Vagina (tissue), 2 donors: ENCODE measurements around the gene CHST12. TPM values are rescaled to one million over a fixed set of nuclear protein-coding genes. Genes with fewer than 3 reads are reported as not detected.
A peak's percentile ranks its signal among the peaks of the same experiment; 100 is the strongest.

Source experiments
- DNase-seq, 2 donors: peaks; one replicate each; pipeline ENCODE4 v3.0.0-alpha.2; 2017; ENCODE audit errors: extremely low spot score in 2 of 2
- H3K27ac ChIP-seq: fragments of 200-600 bp; sonication (generic); one replicate; pipeline ENCODE4 v1.5.1; 2019
- H3K27me3 ChIP-seq: fragments of 200-600 bp; sonication (generic); one replicate; pipeline ENCODE4 v1.5.1; 2019
- H3K36me3 ChIP-seq, 2 donors: fragments of 200-600 bp; sonication (generic); one replicate each; pipeline ENCODE4 v1.5.1; 2017 to 2019
- H3K4me1 ChIP-seq: fragments of 200-600 bp; sonication (generic); one replicate; pipeline ENCODE4 v1.5.1; 2019
- H3K4me3 ChIP-seq, 2 donors: fragments of 200-600 bp; sonication (generic); 1 replicate in 1 of 2; 2 replicates in 1 of 2; pipeline ENCODE4 v1.5.1; 2016 to 2019
- H3K9me3 ChIP-seq: fragments of 200-600 bp; sonication (generic); one replicate; pipeline ENCODE4 v1.5.1; 2019
- POLR2A ChIP-seq, 2 donors: fragments of 450-650 bp; IDR thresholded peaks; one replicate each; pipeline ENCODE4 v1.6.1; 2017; ENCODE audit warnings: antibody characterized with exemption in 2 of 2, mild to moderate bottlenecking in 2 of 2, moderate library complexity in 2 of 2
- POLR2AphosphoS5 ChIP-seq, 2 donors: sonication (generic); formaldehyde crosslinking; IDR thresholded peaks; one replicate each; pipeline ENCODE4 v1.9.0; 2017; ENCODE audit warnings: antibody characterized with exemption in 2 of 2, mild to moderate bottlenecking in 2 of 2, low read depth in 1 of 2; ENCODE audit not compliant: insufficient read depth in 1 of 2
- intact Hi-C: fragments of 100-400 bp; cut with DNase I; formaldehyde crosslinking; loops from one replicate; pipeline ENCODE4 v1.15.1; 2023
- total RNA-seq: library from RNA; depleted of rRNA; stranded (reverse); fragments of >200 nt; gene quantifications from one replicate; pipeline ENCODE4 v1.2.3, GENCODE V29; 2016
- TF ChIP-seq, protein P1 (sequence below), 3 experiments: fragments of 450-650 bp in 2 of 3; fragments of 200-600 bp in 1 of 3; sonication (generic) in 1 of 3; IDR thresholded peaks; one replicate each; pipeline ENCODE4 v1.5.1; 2017 to 2019; ENCODE audit warnings: antibody characterized with exemption in 3 of 3, mild to moderate bottlenecking in 2 of 3, moderate library complexity in 2 of 3

CHST12 gene
- total RNA-seq, 1 donor from 2014 or later: 26.3 TPM

DNA sequence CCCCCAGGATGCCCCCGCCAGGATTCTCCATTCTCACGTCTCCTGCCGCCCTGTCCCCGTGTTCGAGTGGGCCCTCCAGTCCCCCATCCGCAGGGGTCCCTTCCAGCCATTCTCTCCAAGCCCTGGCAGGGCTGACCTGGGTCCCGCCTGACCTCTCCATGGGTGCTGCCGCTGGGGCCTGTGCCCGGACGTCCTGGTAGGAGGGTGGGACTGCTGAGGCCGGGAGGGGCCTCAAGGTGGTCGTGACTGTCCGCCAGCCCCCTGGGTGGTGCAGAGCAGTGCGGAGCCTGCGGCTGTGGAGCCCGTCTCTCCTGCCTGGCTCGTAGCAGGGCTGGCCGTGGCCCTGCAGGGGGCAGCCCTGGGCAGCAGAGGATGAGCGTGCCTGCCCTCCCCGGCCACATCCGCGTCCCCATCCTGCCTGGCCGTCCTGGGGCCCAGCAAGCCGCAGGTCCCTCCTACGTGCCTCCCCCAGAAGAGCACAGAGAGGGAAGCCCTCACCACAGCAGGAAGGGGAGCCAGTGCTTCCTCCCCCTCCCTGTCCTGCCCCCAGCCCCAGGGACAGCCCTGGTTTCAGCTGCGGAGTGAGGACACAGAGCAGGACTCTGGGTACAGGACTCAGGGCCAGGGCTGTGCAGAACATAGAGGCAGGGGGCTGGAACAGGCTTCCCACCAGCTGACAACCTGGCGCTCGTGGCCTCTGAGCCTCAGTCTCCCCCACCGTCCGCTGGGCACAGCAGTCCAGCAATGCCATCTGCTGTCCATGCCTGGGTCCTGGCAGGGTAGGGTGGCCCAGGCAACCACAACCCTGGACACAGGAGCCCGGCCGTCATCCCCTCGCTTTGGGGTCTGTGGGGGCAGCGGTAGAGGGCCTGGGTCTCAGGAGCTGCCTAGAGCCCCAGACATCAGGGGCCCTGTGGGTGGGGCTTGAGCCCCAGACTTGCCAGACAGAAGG lies 74.3 kb downstream of the CHST12 start:
- no peak overlapping the region for H3K4me3 ChIP-seq
- H3K36me3 ChIP-seq: no peaks in the 10 kb centered on the region
- H3K9me3 ChIP-seq: no peaks in the 10 kb centered on the region
- H3K27ac ChIP-seq: no peak overlapping the region
- peaks cover 15% of the 10 kb centered on the region for H3K4me1 ChIP-seq
- intact Hi-C loops: loop anchor here (5.0 to 10.0 kb wide), 2 partner anchors 80 to 207 kb away; partner anchors contain the start of genes AMZ1, BRAT1 and IQCE
- TF ChIP-seq, protein P1, sequence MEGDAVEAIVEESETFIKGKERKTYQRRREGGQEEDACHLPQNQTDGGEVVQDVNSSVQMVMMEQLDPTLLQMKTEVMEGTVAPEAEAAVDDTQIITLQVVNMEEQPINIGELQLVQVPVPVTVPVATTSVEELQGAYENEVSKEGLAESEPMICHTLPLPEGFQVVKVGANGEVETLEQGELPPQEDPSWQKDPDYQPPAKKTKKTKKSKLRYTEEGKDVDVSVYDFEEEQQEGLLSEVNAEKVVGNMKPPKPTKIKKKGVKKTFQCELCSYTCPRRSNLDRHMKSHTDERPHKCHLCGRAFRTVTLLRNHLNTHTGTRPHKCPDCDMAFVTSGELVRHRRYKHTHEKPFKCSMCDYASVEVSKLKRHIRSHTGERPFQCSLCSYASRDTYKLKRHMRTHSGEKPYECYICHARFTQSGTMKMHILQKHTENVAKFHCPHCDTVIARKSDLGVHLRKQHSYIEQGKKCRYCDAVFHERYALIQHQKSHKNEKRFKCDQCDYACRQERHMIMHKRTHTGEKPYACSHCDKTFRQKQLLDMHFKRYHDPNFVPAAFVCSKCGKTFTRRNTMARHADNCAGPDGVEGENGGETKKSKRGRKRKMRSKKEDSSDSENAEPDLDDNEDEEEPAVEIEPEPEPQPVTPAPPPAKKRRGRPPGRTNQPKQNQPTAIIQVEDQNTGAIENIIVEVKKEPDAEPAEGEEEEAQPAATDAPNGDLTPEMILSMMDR (IDR thresholded peaks at IDR 0.05): peak; percentile 46 to 73 (median 71)
- no peak for TF ChIP-seq POLR2A (IDR thresholded peaks at IDR 0.05)
- no peaks in the 10 kb centered on the region for H3K27me3 ChIP-seq
- DNase-seq: no peak

DNA sequence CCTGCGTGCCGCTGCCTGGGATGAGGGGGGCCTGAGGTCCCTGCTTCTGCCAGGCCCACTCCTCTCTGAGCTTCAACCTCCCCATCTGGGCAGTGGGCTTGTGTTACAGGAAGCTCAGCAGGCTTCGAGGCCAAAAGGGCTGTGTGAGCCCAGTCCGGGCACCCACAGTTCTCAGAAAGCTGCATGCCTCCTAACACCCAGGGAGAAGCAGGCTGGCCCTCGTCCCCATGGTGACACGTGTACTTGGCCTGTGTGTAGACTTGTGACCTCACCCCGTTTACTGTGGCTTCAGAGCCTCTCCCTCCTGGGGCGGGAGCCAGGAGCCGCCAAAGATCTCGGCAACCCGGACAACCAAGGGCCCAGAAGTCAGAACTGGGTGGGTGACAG lies 75.0 kb downstream of the CHST12 start:
- DNase-seq: no peak
- H3K9me3 ChIP-seq: no peaks in the 10 kb centered on the region
- H3K27ac ChIP-seq: no peak overlapping the region
- TF ChIP-seq POLR2AphosphoS5 (IDR thresholded peaks at IDR 0.05; ENCODE audit: insufficient read depth in 1 of 2, low read depth in 1 of 2) (no peak), POLR2A (IDR thresholded peaks at IDR 0.05) (no peak)
- TF ChIP-seq, protein P1 (IDR thresholded peaks at IDR 0.05): no peak
- H3K4me3 ChIP-seq: no peak overlapping the region
- peaks cover 15% of the 10 kb centered on the region for H3K4me1 ChIP-seq
- H3K27me3 ChIP-seq: no peaks in the 10 kb centered on the region
- no peaks in the 10 kb centered on the region for H3K36me3 ChIP-seq
- intact Hi-C loops: loop anchor here (5.0 to 10.0 kb wide), 2 partner anchors 79 to 206 kb away; partner anchors contain the start of genes AMZ1, BRAT1 and IQCE

DNA sequence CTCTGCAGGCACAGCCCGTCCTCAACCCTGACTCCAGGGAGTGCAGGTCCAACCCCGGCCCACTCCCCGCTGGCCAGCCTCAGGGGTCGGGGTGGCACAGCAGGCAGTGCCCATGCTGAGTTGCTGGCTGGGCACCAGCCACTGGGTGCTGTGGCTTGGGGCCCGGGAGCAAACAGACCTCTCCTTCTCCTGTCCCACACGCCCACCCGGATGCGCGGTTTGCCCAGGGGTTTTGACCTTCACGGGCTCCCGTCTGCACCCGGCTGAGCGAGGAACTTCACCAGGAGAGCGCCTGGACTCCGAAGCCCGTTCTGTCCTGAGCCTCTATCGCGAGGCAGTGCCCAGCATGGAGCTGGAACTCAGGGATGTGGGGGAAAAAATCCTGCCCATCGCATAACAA lies 75.4 kb downstream of the CHST12 start:
- DNase-seq: no peak
- intact Hi-C loops: loop anchor here (5.0 to 10.0 kb wide), 2 partner anchors 79 to 206 kb away; partner anchors contain the start of genes AMZ1, BRAT1 and IQCE
- no peaks in the 10 kb centered on the region for H3K27me3 ChIP-seq
- no peaks in the 10 kb centered on the region for H3K36me3 ChIP-seq
- H3K4me1 ChIP-seq: peaks cover 15% of the 10 kb centered on the region
- H3K4me3 ChIP-seq: no peak overlapping the region
- no peaks in the 10 kb centered on the region for H3K9me3 ChIP-seq
- H3K27ac ChIP-seq: no peak overlapping the region
- TF ChIP-seq POLR2A (IDR thresholded peaks at IDR 0.05) (no peak), POLR2AphosphoS5 (IDR thresholded peaks at IDR 0.05; ENCODE audit: insufficient read depth in 1 of 2, low read depth in 1 of 2) (no peak)
- TF ChIP-seq, protein P1 (IDR thresholded peaks at IDR 0.05): no peak

GRCh38 chr7:2479276-2480069 lies 76.1 kb downstream of the CHST12 start:
- no peak overlapping the region for H3K4me3 ChIP-seq
- TF ChIP-seq, protein P1 (IDR thresholded peaks at IDR 0.05): no peak
- no peak for TF ChIP-seq POLR2AphosphoS5 (IDR thresholded peaks at IDR 0.05; ENCODE audit: insufficient read depth in 1 of 2, low read depth in 1 of 2)
- no peak for TF ChIP-seq POLR2A (IDR thresholded peaks at IDR 0.05)
- H3K9me3 ChIP-seq: no peaks in the 10 kb centered on the region
- no peak overlapping the region for H3K27ac ChIP-seq
- no peaks in the 10 kb centered on the region for H3K27me3 ChIP-seq
- intact Hi-C loops: loop anchor here (5.0 to 10.0 kb wide), 2 partner anchors 78 to 205 kb away; partner anchors contain the start of genes AMZ1, BRAT1 and IQCE
- no peaks in the 10 kb centered on the region for H3K36me3 ChIP-seq
- DNase-seq: no peak
- peaks cover 15% of the 10 kb centered on the region for H3K4me1 ChIP-seq
